Naive thymus-derived CD8-positive, alpha-beta T cell (primary cell): ENCODE measurements around the gene ERVFRD-1. TPM values are rescaled to one million over a fixed set of nuclear protein-coding genes. Genes with fewer than 3 reads are reported as not detected.
A peak's percentile ranks its signal among the peaks of the same experiment; 100 is the strongest.

Source experiments
- ATAC-seq, 2 donors: fragments of 150-1000 bp; cut with Tn5 transposase in 1 of 2; sonication (Bioruptor Pico), chemical (Tn5 transposase) in 1 of 2; 1 replicate in 1 of 2; 2 replicates in 1 of 2; pipeline ENCODE4 v1.10.0; 2021; ENCODE audit warnings: mild to moderate bottlenecking in 2 of 2, moderate library complexity in 2 of 2
- POLR2A ChIA-PET: fragments of 350-600 bp; sonication (Branson Sonifier 250); formaldehyde crosslinking; loops from one replicate; lab custom pipeline; 2021; ENCODE audit warnings: antibody characterized with exemption; lab: Charles Lee
- DNase-seq, 10 donors: peaks; one replicate each; pipeline versions ENCODE4 v3.0.0 to v3.0.0-alpha.2; 2020 to 2022
- H3K27ac Mint-ChIP-seq, 10 donors: one replicate each; pipeline ENCODE4 v1.8.0; 2020 to 2022; ENCODE audit warnings: mild to moderate bottlenecking in 10 of 10, mixed read lengths in 10 of 10, moderate library complexity in 4 of 10, inconsistent platforms in 1 of 10
- H3K27me3 Mint-ChIP-seq, 5 donors: one replicate each; pipeline ENCODE4 v1.8.0; 2021 to 2022; ENCODE audit warnings: mixed read lengths in 5 of 5
- H3K36me3 Mint-ChIP-seq, 3 donors: one replicate each; pipeline ENCODE4 v1.8.0; 2020 to 2022; ENCODE audit warnings: mixed read lengths in 3 of 3, mild to moderate bottlenecking in 2 of 3, inconsistent platforms in 1 of 3
- H3K4me1 Mint-ChIP-seq, 4 donors: one replicate each; pipeline ENCODE4 v1.8.0; 2021 to 2022; ENCODE audit warnings: mixed read lengths in 4 of 4
- H3K4me3 Mint-ChIP-seq, 10 donors: one replicate each; pipeline ENCODE4 v1.8.0; 2020 to 2022; ENCODE audit warnings: mild to moderate bottlenecking in 10 of 10, mixed read lengths in 10 of 10, moderate library complexity in 6 of 10, inconsistent platforms in 1 of 10
- H3K9me3 Mint-ChIP-seq, 9 donors: one replicate each; pipeline ENCODE4 v1.8.0; 2020 to 2022; ENCODE audit warnings: mixed read lengths in 9 of 9, mild to moderate bottlenecking in 3 of 9, inconsistent platforms in 1 of 9, moderate library complexity in 1 of 9
- polyA plus RNA-seq, 3 donors: library from polyadenylated mRNA; unstranded; fragments of 300-500 nt; fragmentation: Illumina TruSeq; gene quantifications; one replicate each; pipeline ENCODE4 v1.2.3, GENCODE V29; 2021
- total RNA-seq, 8 experiments: library from RNA in 2 of 8; stranded (reverse) in 2 of 8; gene quantifications; one replicate each; pipeline ENCODE4 v1.2.3 and lab custom pipeline; 2021 to 2026

ERVFRD-1 gene
- total and polyA plus RNA-seq, 5 experiments from 2014 or later = 0.18 TPM; not detected in 4

DNA sequence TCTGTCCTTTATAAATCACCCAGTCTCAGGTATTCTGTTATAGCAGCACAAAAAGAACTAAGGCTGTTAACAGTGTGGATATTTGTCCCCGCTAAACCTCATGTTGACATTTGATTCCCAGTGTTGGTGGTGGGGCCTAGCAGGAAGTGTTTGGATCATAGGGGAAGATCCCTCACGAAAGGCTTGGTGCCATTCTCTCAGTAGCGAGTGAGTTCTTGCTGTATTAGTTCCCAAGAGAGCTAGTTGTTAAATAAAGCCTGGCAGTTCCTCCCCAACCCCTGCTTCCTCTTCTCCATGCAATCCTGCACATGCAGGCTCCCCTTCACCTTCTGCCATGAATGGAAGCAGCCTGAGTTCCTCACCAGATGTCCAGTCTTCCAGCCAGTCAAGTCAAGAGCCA, 29.8 kb upstream of the ERVFRD-1 start:
- peaks cover 0 to 4% (median 0%) of the 10 kb centered on the region in 5 donors for H3K27me3 Mint-ChIP-seq
- DNase-seq (no peak), ATAC-seq (no peak)
- peaks cover 0 to 6% (median 2%) of the 10 kb centered on the region in 4 donors for H3K4me1 Mint-ChIP-seq
- no peaks in the 10 kb centered on the region for H3K9me3 Mint-ChIP-seq
- no peaks in the 10 kb centered on the region for H3K36me3 Mint-ChIP-seq
- H3K4me3 Mint-ChIP-seq = no peak overlapping the region
- POLR2A ChIA-PET = no interaction called here
- no peak overlapping the region for H3K27ac Mint-ChIP-seq

DNA sequence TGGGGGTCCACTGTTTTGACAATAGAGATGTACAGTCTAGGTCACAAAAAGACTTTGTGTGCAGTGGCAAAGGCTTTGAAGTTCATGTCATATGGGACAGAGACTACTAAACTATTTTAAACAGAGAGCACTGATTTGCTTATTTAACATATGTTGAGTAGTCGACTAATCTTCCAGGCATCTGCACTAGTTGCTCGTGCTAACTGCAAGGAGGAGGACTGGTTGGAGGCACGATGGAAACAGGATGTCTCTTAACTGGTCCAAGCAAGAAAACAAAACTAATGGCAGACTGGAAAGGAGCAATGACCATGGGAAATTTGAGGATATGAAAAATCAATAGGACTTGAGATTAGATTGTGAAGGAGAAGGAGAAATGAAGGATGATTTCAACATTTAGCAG, 28.5 kb upstream of the ERVFRD-1 start:
- POLR2A ChIA-PET = no interaction called here
- ATAC-seq (no peak), DNase-seq (no peak)
- Mint-ChIP-seq H3K27ac (no peak overlapping the region), H3K4me1 (peaks cover 0 to 6% (median 2%) of the 10 kb centered on the region in 4 donors), H3K27me3 (peaks cover 0 to 4% (median 0%) of the 10 kb centered on the region in 5 donors), H3K9me3 (no peaks in the 10 kb centered on the region), H3K4me3 (no peak overlapping the region), H3K36me3 (peaks cover 0 to 9% (median 4%) of the 10 kb centered on the region in 3 donors)

DNA sequence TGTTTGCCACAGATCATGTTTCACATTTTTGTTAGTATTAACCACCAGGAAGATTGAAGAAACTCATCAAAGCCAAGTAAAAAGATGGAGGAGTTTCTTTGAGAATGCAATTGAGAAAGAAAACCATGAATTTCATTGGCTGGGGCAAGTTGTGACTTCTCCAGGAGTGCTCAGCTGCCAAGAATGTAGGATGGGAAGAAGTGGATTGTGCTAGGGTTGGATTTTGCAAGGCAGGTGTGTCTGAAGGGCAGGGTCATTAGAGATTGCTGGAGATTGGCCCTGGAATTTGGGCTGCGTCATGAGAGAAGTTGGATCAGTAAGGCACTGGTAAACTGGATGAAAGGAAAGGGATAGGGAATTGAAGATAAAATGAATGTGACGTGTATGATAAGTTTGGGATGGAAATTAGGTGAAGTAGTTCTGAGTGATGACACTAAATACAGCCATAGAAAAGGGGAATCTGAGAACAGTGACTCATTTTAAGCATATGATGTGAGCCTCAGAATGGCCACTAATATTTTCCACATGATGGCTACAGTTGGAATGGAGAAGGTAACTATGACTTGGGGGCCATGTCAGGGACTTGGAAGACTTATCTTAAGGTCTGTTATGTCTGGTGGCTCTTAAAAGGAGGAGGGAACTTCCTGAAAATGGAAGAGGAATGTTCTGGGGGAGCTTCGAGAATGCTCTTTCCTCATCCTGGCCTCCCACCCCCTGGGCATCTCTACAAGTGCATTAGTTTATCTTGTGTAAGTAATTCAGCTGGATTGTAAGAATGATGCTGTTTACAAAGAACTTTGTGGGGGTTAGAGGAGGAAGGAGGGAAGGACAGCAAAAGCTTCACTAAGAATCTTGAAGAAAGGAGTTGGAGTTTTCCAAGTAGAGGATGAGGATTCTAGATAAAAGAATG, 27.8 kb upstream of the ERVFRD-1 start:
- Mint-ChIP-seq H3K4me1 (peaks cover 0 to 4% (median under 1%) of the 10 kb centered on the region in 4 donors), H3K9me3 (no peaks in the 10 kb centered on the region), H3K36me3 (peaks cover 0 to 17% (median 12%) of the 10 kb centered on the region in 3 donors), H3K4me3 (no peak overlapping the region), H3K27ac (peak overlapping the region in 1 of 10 donors; percentile 22), H3K27me3 (peaks cover 0 to 4% (median 0%) of the 10 kb centered on the region in 5 donors)
- POLR2A ChIA-PET = no interaction called here
- ATAC-seq (no peak), DNase-seq (no peak)

DNA sequence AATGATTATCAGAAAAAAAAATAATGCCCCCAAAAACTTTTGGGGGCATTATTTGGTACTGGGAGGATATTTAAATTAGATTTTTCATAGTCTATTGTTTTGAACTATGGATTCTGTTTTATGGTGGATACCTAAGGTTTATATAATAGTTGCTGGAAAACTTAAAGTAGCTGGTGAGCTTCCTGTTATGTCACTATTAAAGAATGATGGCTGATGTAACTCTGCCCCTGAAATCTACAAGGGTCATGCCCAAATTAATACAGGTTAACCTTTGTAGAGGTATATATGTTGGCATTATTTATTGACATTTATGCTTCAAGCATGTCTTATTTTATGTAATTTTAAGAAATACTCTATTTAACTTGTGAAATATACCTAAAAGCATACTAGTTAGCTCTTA, 25.3 kb upstream of the ERVFRD-1 start:
- ATAC-seq (no peak), DNase-seq (no peak)
- Mint-ChIP-seq H3K4me3 (no peak overlapping the region), H3K9me3 (no peaks in the 10 kb centered on the region), H3K4me1 (peaks cover 0 to 3% (median 0%) of the 10 kb centered on the region in 4 donors), H3K36me3 (peaks cover 0 to 19% (median 13%) of the 10 kb centered on the region in 3 donors), H3K27ac (no peak overlapping the region), H3K27me3 (no peaks in the 10 kb centered on the region)
- POLR2A ChIA-PET = no interaction called here

DNA sequence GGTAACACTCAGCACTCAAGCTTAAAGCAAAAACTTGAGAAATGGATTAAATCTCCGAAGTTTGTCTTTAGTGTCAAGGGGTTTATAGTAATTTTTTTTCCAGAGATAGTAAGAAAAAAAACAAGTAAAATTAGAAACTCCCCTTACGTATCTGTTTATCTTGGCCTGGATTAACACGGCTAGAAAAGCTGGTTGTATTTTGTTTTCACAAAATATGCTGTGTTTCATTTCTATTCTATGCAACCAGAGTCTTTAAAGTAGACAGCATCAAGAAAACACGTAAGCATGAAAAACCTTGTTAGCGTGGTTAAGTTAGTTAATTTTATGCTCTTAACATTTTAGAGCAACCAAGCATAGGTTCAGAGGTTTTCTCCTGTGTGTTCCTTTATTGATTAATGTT, 21.8 kb upstream of the ERVFRD-1 start:
- H3K4me3 Mint-ChIP-seq = no peak overlapping the region
- no peaks in the 10 kb centered on the region for H3K9me3 Mint-ChIP-seq
- POLR2A ChIA-PET = no interaction called here
- ATAC-seq (no peak), DNase-seq (no peak)
- H3K4me1 Mint-ChIP-seq = peaks cover 3 to 24% (median 15%) of the 10 kb centered on the region in 4 donors
- peaks cover 0 to 19% (median 13%) of the 10 kb centered on the region in 3 donors for H3K36me3 Mint-ChIP-seq
- no peak overlapping the region for H3K27ac Mint-ChIP-seq
- no peaks in the 10 kb centered on the region for H3K27me3 Mint-ChIP-seq

DNA sequence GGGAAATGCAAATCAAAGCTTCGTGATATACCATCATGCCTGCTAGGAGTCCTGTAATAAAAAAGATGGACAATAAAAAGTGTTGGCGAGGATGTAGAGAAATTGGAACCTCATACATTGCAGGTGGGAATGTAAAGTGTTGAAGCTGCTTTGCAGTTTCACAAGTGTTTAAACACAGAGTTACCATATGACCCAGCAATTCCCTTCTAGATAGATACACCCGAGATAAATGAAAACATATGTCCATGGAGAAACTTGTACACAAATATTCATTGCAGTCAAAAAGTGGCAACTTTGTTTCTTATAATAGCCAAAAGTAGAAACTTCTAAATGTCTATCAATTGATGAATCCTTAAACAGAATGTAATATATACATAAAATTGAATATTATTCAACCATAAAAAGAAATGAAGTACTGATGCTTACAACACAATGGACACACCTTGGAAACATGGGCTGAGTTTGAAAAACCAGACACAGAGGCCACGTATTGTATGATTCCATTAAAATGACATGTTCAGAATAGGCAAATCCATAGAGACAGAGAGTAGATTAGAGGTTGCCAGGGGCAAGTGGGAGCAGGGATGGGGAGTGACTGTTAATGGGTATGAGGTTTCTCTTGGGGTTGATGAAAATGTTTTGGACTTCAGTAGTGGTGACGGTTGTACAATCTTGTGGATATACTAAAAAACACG, 20.8 kb upstream of the ERVFRD-1 start:
- Mint-ChIP-seq H3K9me3 (no peaks in the 10 kb centered on the region), H3K27me3 (no peaks in the 10 kb centered on the region), H3K4me3 (no peak overlapping the region), H3K27ac (peak overlapping the region in 1 of 10 donors; percentile 23), H3K4me1 (peaks cover 4 to 29% (median 16%) of the 10 kb centered on the region in 4 donors), H3K36me3 (peaks cover 0 to 21% (median 14%) of the 10 kb centered on the region in 3 donors)
- no peak for ATAC-seq
- POLR2A ChIA-PET = no interaction called here
- DNase-seq = no peak

DNA sequence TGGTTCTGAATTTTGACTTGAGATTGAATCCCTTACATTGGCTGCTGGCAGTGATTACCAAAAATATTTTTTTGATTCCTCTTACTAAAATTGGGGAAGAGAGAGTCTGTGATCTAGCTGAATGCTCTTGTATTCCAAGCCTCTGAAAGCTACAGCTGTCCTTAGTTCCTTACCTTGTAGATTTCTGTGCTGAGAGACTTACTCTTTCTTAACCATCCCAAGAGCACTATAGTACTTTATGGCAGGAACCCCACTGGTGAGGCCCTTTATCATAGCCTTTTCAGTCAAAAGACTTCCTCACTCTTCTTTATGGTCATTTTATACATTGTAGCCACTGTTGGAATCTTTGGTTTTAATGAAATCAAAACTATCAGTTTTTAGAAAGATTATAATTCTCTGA, 19.1 kb upstream of the ERVFRD-1 start:
- no peak for ATAC-seq
- no peaks in the 10 kb centered on the region for H3K27me3 Mint-ChIP-seq
- no peak overlapping the region for H3K4me3 Mint-ChIP-seq
- no peaks in the 10 kb centered on the region for H3K9me3 Mint-ChIP-seq
- no peak for DNase-seq
- peaks cover 8 to 29% (median 17%) of the 10 kb centered on the region in 4 donors for H3K4me1 Mint-ChIP-seq
- peaks cover 0 to 30% (median 21%) of the 10 kb centered on the region in 3 donors for H3K36me3 Mint-ChIP-seq
- POLR2A ChIA-PET = no interaction called here
- H3K27ac Mint-ChIP-seq = peak overlapping the region in 1 of 10 donors; percentile 39

DNA sequence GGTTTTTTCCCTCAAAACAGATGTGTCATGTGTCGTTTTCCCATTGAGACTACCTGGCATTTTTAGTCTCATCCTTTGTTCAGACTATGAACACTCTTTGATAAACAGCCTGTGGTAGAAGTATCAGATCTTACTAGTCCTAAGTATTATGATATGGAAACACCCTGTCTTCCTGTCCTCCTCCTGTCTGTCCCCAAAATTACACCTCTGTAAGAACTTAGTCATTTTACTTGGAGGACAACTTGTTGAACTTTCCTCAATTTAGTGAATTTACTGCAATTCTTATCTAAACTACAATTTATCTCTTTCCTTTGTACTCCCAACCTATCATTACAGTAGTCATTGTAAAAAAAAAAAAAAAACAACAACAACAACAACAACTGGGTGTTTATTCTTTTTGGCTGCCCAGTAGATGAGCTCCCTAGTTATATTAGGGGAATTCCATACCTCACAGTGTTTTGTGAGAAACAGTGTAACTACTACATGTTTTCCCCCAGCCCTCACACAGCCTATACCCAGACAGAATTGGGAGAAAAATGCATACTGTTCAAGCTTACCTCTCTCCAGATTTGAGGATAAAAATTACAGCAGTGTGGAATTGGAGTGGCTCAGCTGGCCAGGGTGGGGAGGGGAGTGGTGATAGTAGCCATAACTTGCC, 18.5 kb upstream of the ERVFRD-1 start:
- H3K9me3 Mint-ChIP-seq = no peaks in the 10 kb centered on the region
- H3K4me1 Mint-ChIP-seq = peaks cover 8 to 29% (median 17%) of the 10 kb centered on the region in 4 donors
- DNase-seq (no peak), ATAC-seq (no peak)
- POLR2A ChIA-PET = no interaction called here
- no peak overlapping the region for H3K4me3 Mint-ChIP-seq
- H3K27me3 Mint-ChIP-seq = no peaks in the 10 kb centered on the region
- peak overlapping the region in 1 of 10 donors; percentile 39 for H3K27ac Mint-ChIP-seq
- peaks cover 0 to 26% (median 17%) of the 10 kb centered on the region in 3 donors for H3K36me3 Mint-ChIP-seq

DNA sequence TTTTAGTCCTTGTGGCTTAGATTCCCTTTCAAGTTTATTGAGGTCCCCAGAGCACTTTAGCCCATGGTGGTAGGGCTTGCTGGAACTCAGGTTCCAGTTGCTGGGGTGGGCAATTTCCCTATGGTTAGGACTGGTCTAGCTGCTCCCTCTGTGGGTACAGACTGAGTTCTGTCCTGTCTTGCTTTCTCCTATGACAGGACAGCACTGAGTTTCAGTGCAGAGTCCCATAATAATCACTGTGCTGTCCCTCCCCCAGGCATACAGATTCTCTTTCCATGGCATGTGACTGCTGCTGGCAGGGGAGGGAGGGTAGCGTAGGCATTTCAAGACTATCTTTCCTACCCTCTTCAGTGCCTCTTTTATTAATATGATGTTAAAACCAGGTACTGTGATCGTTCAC, 17.1 kb upstream of the ERVFRD-1 start:
- H3K36me3 Mint-ChIP-seq = peaks cover 0 to 17% (median 8%) of the 10 kb centered on the region in 3 donors
- peak overlapping the region in 2 of 10 donors; percentile 18 to 38 for H3K27ac Mint-ChIP-seq
- H3K9me3 Mint-ChIP-seq = peaks cover 0 to 1% (median 0%) of the 10 kb centered on the region in 9 donors
- no peak for DNase-seq
- H3K27me3 Mint-ChIP-seq = no peaks in the 10 kb centered on the region
- H3K4me1 Mint-ChIP-seq = peaks cover 11 to 29% (median 17%) of the 10 kb centered on the region in 4 donors
- POLR2A ChIA-PET = no interaction called here
- no peak overlapping the region for H3K4me3 Mint-ChIP-seq
- ATAC-seq = no peak

DNA sequence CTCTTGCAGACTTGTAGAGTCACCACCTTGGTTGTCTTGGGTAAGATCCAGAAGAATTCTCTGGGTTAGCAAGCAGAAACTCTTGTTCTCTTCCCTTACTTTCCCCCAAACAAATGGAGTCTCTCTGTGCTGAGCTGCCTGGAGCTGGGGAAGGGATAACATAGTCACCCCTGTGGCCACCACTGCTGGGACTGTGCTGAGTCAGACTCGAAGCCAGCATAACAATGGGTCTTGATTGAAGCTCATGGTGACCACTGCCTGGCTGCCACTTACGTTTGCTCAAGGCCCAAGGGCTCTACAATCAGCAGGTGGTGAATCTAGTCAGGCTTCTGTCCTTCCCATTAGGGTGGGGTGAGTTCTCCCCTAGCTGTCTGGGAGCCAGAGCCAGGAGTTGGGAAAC, 15.4 kb upstream of the ERVFRD-1 start:
- Mint-ChIP-seq H3K9me3 (peaks cover 0 to 1% (median 0%) of the 10 kb centered on the region in 9 donors), H3K4me3 (no peak overlapping the region), H3K27me3 (no peaks in the 10 kb centered on the region), H3K27ac (no peak overlapping the region), H3K36me3 (peaks cover 0 to 17% (median 8%) of the 10 kb centered on the region in 3 donors), H3K4me1 (peaks cover 13 to 29% (median 18%) of the 10 kb centered on the region in 4 donors)
- DNase-seq (no peak), ATAC-seq (no peak)
- POLR2A ChIA-PET = no interaction called here

DNA sequence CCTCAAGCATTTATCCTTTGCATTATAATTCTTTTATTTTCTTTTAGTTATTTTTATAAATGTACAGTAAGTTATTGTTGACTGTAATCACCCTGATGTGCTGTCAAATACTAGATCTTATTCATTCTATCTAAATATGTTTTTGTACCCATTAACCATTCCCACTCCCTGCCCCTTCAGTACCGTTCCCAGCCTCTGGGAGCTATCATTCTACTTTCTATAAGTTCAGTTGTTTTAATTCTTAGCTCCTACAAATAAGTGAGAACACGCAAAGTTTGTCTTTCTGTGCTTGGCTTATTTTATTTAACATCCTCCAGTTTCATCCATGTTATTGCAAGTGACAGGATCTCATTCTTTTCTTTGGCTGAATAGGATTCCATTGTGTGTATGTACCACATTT, 12.5 kb upstream of the ERVFRD-1 start:
- Mint-ChIP-seq H3K27ac (no peak overlapping the region), H3K4me3 (no peak overlapping the region)
- ATAC-seq = no peak

DNA sequence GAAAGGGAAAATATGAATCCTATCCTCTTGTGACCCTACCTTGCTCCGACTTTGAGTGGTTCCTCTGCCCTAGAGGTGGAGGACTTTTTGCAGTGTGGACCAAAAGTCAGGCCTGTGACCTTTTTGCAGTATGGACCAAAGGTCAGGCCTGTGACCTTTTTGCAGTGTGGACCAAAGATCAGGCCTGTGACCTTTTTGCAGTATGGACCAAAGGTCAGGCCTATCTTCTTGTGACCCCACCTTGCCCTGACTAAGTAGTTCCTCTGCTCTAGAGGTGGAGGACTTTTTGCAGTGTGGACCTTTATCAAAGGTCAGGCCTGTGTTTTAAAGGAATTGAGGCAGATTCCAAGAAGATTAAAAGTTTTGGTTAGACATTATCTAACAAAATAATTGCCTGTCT, 10.9 kb upstream of the ERVFRD-1 start:
- H3K4me1 Mint-ChIP-seq = peaks cover 14 to 22% (median 20%) of the 10 kb centered on the region in 4 donors
- no peaks in the 10 kb centered on the region for H3K27me3 Mint-ChIP-seq
- DNase-seq (no peak), ATAC-seq (no peak)
- no peak overlapping the region for H3K27ac Mint-ChIP-seq
- peaks cover 5 to 21% (median 12%) of the 10 kb centered on the region in 3 donors for H3K36me3 Mint-ChIP-seq
- H3K4me3 Mint-ChIP-seq = no peak overlapping the region
- POLR2A ChIA-PET = no interaction called here
- peaks cover 0 to 1% (median 0%) of the 10 kb centered on the region in 9 donors for H3K9me3 Mint-ChIP-seq

More for the DNA sequence above, 12.5 kb upstream of the ERVFRD-1 start:
- Mint-ChIP-seq H3K4me1 (peaks cover 13 to 22% (median 17%) of the 10 kb centered on the region in 4 donors), H3K27me3 (no peaks in the 10 kb centered on the region), H3K9me3 (peaks cover 0 to 1% (median 0%) of the 10 kb centered on the region in 9 donors), H3K36me3 (peaks cover 2 to 20% (median 12%) of the 10 kb centered on the region in 3 donors)
- POLR2A ChIA-PET = no interaction called here
- no peak for DNase-seq
